Endothelial cell of umbilical vein (primary cell): ENCODE measurements around the gene NXPE3. TPM values are rescaled to one million over a fixed set of nuclear protein-coding genes. Genes with fewer than 3 reads are reported as not detected.

Source experiments
- BruUV-seq: library from RNA; stranded (reverse); fragments of 400-500 nt; replicated peaks from 2 replicates; lab custom pipeline; 2021; lab: Mats Ljungman, UMichigan
- CTCF ChIA-PET: fragments of 300-600, 350-600 bp; sonication (Branson Sonifier 250); formaldehyde crosslinking; loops from one replicate; lab custom pipeline; 2021; ENCODE audit warnings: antibody characterized with exemption, inconsistent platforms; lab: Charles Lee
- POLR2A ChIA-PET: fragments of 300-600, 350-600 bp; sonication (Branson Sonifier 250); formaldehyde crosslinking; loops from one replicate; lab custom pipeline; 2021; ENCODE audit warnings: antibody characterized with exemption, inconsistent platforms; lab: Charles Lee
- DNase-seq: peaks from one replicate; pipeline ENCODE4 v3.0.0-alpha.2; 2011; ENCODE audit warnings: low read depth, low spot score
- FAIRE-seq: peaks from 2 replicates; lab custom pipeline; 2011; peaks lifted over from hg19 to GRCh38; lab: Jason Lieb, UNC
- H2AFZ ChIP-seq: 2 replicates; pipeline ENCODE4 v1.6.0; 2012; ENCODE audit warnings: low read depth, low read length, control low read depth, inconsistent platforms
- H3K27ac ChIP-seq: 2 replicates; pipeline ENCODE4 v1.5.1; 2011; ENCODE audit warnings: low read depth, mild to moderate bottlenecking, control low read depth, low read length, moderate library complexity; ENCODE audit not compliant: insufficient read depth
- H3K27me3 ChIP-seq, 2 experiments: 2 replicates each; pipeline versions ENCODE4 v1.6.0 to v1.6.1; 2011; ENCODE audit warnings: low read length in 2 of 2, mixed read lengths in 1 of 2; ENCODE audit not compliant: control insufficient read depth in 2 of 2, insufficient read depth in 2 of 2
- H3K36me3 ChIP-seq, 2 experiments: 2 replicates in 1 of 2; 3 replicates in 1 of 2; pipeline ENCODE4 v1.5.1; 2011; ENCODE audit warnings: low read length in 2 of 2, mild to moderate bottlenecking in 1 of 2, moderate library complexity in 1 of 2; ENCODE audit not compliant: control insufficient read depth in 2 of 2, insufficient read depth in 2 of 2; ENCODE audit errors: extremely low read depth in 1 of 2
- H3K4me1 ChIP-seq: 3 replicates; pipeline ENCODE4 v1.5.1; 2011; ENCODE audit warnings: mild to moderate bottlenecking, low read length; ENCODE audit not compliant: control insufficient read depth, insufficient read depth; ENCODE audit errors: extremely low read depth
- H3K4me2 ChIP-seq: 2 replicates; pipeline ENCODE4 v1.6.1; 2011; ENCODE audit warnings: low read length, control low read depth, mixed read lengths; ENCODE audit not compliant: insufficient read depth
- H3K4me3 ChIP-seq, 3 experiments: fragments of 200-600 bp in 1 of 3; sonication (generic), shearing (Covaris generic) in 1 of 3; replicated peaks in 1 of 3; 2 replicates each; pipeline ENCODE4 v1.5.1; 2011 to 2016; ENCODE audit warnings: control low read depth in 3 of 3, low read length in 3 of 3, mild to moderate bottlenecking in 2 of 3, inconsistent platforms in 1 of 3, low read depth in 1 of 3, moderate library complexity in 1 of 3; ENCODE audit not compliant: insufficient read depth in 1 of 3
- H3K79me2 ChIP-seq: 2 replicates; pipeline ENCODE4 v1.6.0; 2012; ENCODE audit warnings: low read length, inconsistent platforms; ENCODE audit not compliant: control insufficient read depth, insufficient read depth
- H3K9ac ChIP-seq: replicated peaks from 2 replicates; pipeline ENCODE3; 2011; ENCODE audit warnings: low read length, control low read depth; ENCODE audit not compliant: insufficient read depth; ENCODE audit errors: extremely low read depth
- H3K9me1 ChIP-seq: replicated peaks from 3 replicates; pipeline ENCODE4 v1.6.0; 2011; ENCODE audit warnings: mild to moderate bottlenecking, low read length; ENCODE audit not compliant: control insufficient read depth, insufficient read depth; ENCODE audit errors: extremely low read depth
- H3K9me3 ChIP-seq: replicated peaks from 2 replicates; pipeline ENCODE4 v1.5.1; 2012; ENCODE audit warnings: low read length, inconsistent platforms; ENCODE audit not compliant: control insufficient read depth, insufficient read depth
- H4K20me1 ChIP-seq: replicated peaks from 2 replicates; pipeline ENCODE3; 2011; ENCODE audit warnings: mild to moderate bottlenecking, low read length; ENCODE audit not compliant: control insufficient read depth, insufficient read depth; ENCODE audit errors: extremely low read depth
- CTCF ChIP-seq, 2 donors: IDR thresholded peaks; 1 replicate in 1 of 2; 2 replicates in 1 of 2; pipeline ENCODE4 v1.5.1; 2011; ENCODE audit warnings: low read length in 2 of 2, mild to moderate bottlenecking in 2 of 2, moderate library complexity in 2 of 2, control low read depth in 1 of 2, inconsistent platforms in 1 of 2, low read depth in 1 of 2; ENCODE audit not compliant: insufficient read depth in 1 of 2; ENCODE audit errors: extremely low read depth in 1 of 2
- EZH2 ChIP-seq: IDR thresholded peaks from 2 replicates; pipeline ENCODE4 v1.6.1; 2012; ENCODE audit warnings: borderline replicate concordance, low read depth, mild to moderate bottlenecking, moderate library complexity, low read length, inconsistent platforms; ENCODE audit not compliant: severe bottlenecking
- FOS ChIP-seq: IDR thresholded peaks from 2 replicates; pipeline ENCODE4 v1.6.1; 2011; ENCODE audit warnings: mild to moderate bottlenecking, low read length, moderate library complexity, borderline replicate concordance; ENCODE audit not compliant: insufficient read depth
- GATA2 ChIP-seq: IDR thresholded peaks from 2 replicates; pipeline ENCODE4 v1.7.0; 2011; ENCODE audit warnings: low read depth, mild to moderate bottlenecking, moderate library complexity, mixed read lengths, low read length; ENCODE audit not compliant: insufficient read length, insufficient read depth
- JUN ChIP-seq: IDR thresholded peaks from 2 replicates; pipeline ENCODE4 v1.6.1; 2011; ENCODE audit warnings: borderline replicate concordance, low read depth; ENCODE audit not compliant: insufficient read length, insufficient read depth
- MAX ChIP-seq: IDR thresholded peaks from 2 replicates; pipeline ENCODE4 v1.6.1; 2011; ENCODE audit not compliant: insufficient read depth, insufficient read length
- MYC ChIP-seq: IDR thresholded peaks from one replicate; pipeline ENCODE4 v1.6.1; 2011; ENCODE audit warnings: mild to moderate bottlenecking, low read depth, low read length
- POLR2A ChIP-seq: IDR thresholded peaks from 2 replicates; pipeline ENCODE4 v1.6.1; 2012; ENCODE audit warnings: low read depth, mild to moderate bottlenecking, control low read depth, low read length
- POLR2AphosphoS5 ChIP-seq: IDR thresholded peaks from 2 replicates; pipeline ENCODE4 v1.6.1; 2012; ENCODE audit warnings: low read depth, mild to moderate bottlenecking, control low read depth, low read length, moderate library complexity; ENCODE audit not compliant: insufficient read depth
- dilution Hi-C: fragments of 300-500 bp; cut with MboI; formaldehyde crosslinking; loops from one replicate; pipeline ENCODE4 v1.15.0; 2019; ENCODE audit warnings: low sequenced_read_pairs; ENCODE audit not compliant: extremely low pct_ligation_motif_present
- intact Hi-C: fragments of 100-400 bp; cut with micrococcal nuclease; formaldehyde crosslinking; loops from one replicate; pipeline ENCODE4 v1.10.0; 2022
- polyA plus RNA-seq, 4 experiments: library from polyadenylated mRNA; depleted of rRNA in 3 of 4; stranded (reverse) in 3 of 4; unstranded in 1 of 4; fragments of >200 nt; gene quantifications; 2 replicates each; pipeline versions ENCODE4 v1.2.1 to v1.2.3, GENCODE V29; 2011 to 2012; ENCODE audit warnings: missing spikeins in 1 of 4
- total RNA-seq: library from RNA; stranded (reverse); gene quantifications from 2 replicates; pipeline ENCODE4 v1.2.3, GENCODE V29; 2021

Gene NXPE3
- total and polyA plus RNA-seq, 2 donors (not counting 3 experiments of a cell fraction or from before 2014, with no cell fraction given), result 13.7 to 20.3 TPM

- intact Hi-C loops (no loop called here), dilution Hi-C loops (loop anchor here (25.0 kb wide), 1 partner anchor 301 kb away; no protein-coding TSS in a partner anchor)
- H3K9me3 ChIP-seq, result no peaks in the 10 kb centered on the region
- H3K4me2 ChIP-seq, result no peak overlapping the region
- ChIA-PET CTCF (interaction anchor here (1.2 to 1.9 kb wide), 3 partner anchors 9 to 368 kb away, joined by 3 to 11 read pairs (median 3); no protein-coding TSS in a partner anchor), POLR2A (no interaction called here)
- no peaks in the 10 kb centered on the region for H4K20me1 ChIP-seq
- H3K9me1 ChIP-seq, result no peaks in the 10 kb centered on the region
- peaks cover 10% of the 10 kb centered on the region for H3K79me2 ChIP-seq
- H3K4me1 ChIP-seq, result peaks cover 5% of the 10 kb centered on the region
- no peak overlapping the region for H2AFZ ChIP-seq
- H3K4me3 ChIP-seq, result no peak overlapping the region
- FAIRE-seq (no peak), DNase-seq (no peak)
- H3K27ac ChIP-seq, result no peak overlapping the region
- peaks cover 17 to 31% of the 10 kb centered on the region in 2 experiments for H3K36me3 ChIP-seq
- no peak for TF ChIP-seq POLR2A
- no peak for TF ChIP-seq POLR2AphosphoS5
- TF ChIP-seq JUN, result no peak
- no peak for TF ChIP-seq EZH2
- TF ChIP-seq FOS, result no peak
- no peak for TF ChIP-seq MYC
- TF ChIP-seq GATA2, result no peak
- TF ChIP-seq MAX, result no peak
- no peak for TF ChIP-seq CTCF (IDR thresholded peaks at IDR 0.05; ENCODE audit: extremely low read depth in 1 of 2, insufficient read depth in 1 of 2, low read depth in 1 of 2, low read length in 2 of 2)
- BruUV-seq, result no TSS peak
- no peak overlapping the region for H3K9ac ChIP-seq
- no peaks in the 10 kb centered on the region for H3K27me3 ChIP-seq
These were observed 82.3 kb downstream of the NXPE3 start for GRCh38 chr3:101861212-101861788.
